Caco-2 (cell line): ENCODE results near the gene HBA2. TPM values are rescaled to one million over a fixed set of nuclear protein-coding genes. Genes with fewer than 3 reads are reported as not detected.
"Not testable (repeated sequence)": the region's sequence is repeated elsewhere in the genome, so short reads cannot be mapped to it uniquely, and the experiment has no call there.

ENCODE experiments used
- BruUV-seq: library from RNA; stranded (reverse); fragments of 400-500 nt; replicated peaks from 2 replicates; lab custom pipeline; 2021; lab: Mats Ljungman, UMichigan
- CTCF ChIA-PET: fragments of 300-600 bp; sonication (Branson Sonifier 250); formaldehyde crosslinking; loops from one replicate; lab custom pipeline; 2022; ENCODE audit warnings: antibody characterized with exemption; lab: Charles Lee
- POLR2A ChIA-PET: fragments of 300-600 bp; sonication (Branson Sonifier 250); formaldehyde crosslinking; loops from one replicate; lab custom pipeline; 2022; ENCODE audit warnings: antibody characterized with exemption; lab: Charles Lee
- DNase-seq, 2 experiments: peaks; one replicate each; pipeline versions ENCODE4 v3.0.0 to v3.0.0-alpha.2; 2020 to 2022
- H3K27me3 ChIP-seq: replicated peaks from 2 replicates; pipeline ENCODE4 v1.6.0; 2011; ENCODE audit warnings: low read length; ENCODE audit not compliant: control insufficient read depth, insufficient read depth
- H3K36me3 ChIP-seq: 2 replicates; pipeline ENCODE4 v1.5.1; 2011; ENCODE audit warnings: low read length; ENCODE audit not compliant: control insufficient read depth, insufficient read depth
- H3K4me1 ChIP-seq: fragments of 250-450 bp; sonication (Bioruptor Pico); 2 replicates; pipeline ENCODE4 v1.5.1; 2020; ENCODE audit warnings: mild to moderate bottlenecking
- H3K4me3 ChIP-seq: 2 replicates; pipeline ENCODE4 v1.5.1; 2011; ENCODE audit warnings: low read depth, mild to moderate bottlenecking, control low read depth, low read length
- H3K9me3 ChIP-seq: fragments of 250-450 bp; sonication (Bioruptor Pico); 2 replicates; pipeline ENCODE4 v1.5.1; 2020; ENCODE audit warnings: mild to moderate bottlenecking, moderate library complexity
- H3K27ac Mint-ChIP-seq: one replicate; pipeline ENCODE4 v1.8.0; 2022; ENCODE audit warnings: mixed read lengths; ENCODE audit not compliant: unreplicated experiment
- H3K27me3 Mint-ChIP-seq: one replicate; pipeline ENCODE4 v1.8.0; 2022; ENCODE audit warnings: mixed read lengths; ENCODE audit not compliant: insufficient read depth, unreplicated experiment
- H3K36me3 Mint-ChIP-seq: one replicate; pipeline ENCODE4 v1.8.0; 2022; ENCODE audit warnings: mild to moderate bottlenecking, mixed read lengths; ENCODE audit not compliant: insufficient read depth, unreplicated experiment
- H3K4me1 Mint-ChIP-seq: one replicate; pipeline ENCODE4 v1.8.0; 2022; ENCODE audit warnings: low read depth, mixed read lengths; ENCODE audit not compliant: unreplicated experiment
- H3K4me3 Mint-ChIP-seq: one replicate; pipeline ENCODE4 v1.8.0; 2022; ENCODE audit warnings: mild to moderate bottlenecking, moderate library complexity, mixed read lengths; ENCODE audit not compliant: unreplicated experiment
- H3K9me3 Mint-ChIP-seq: one replicate; pipeline ENCODE4 v1.8.0; 2022; ENCODE audit warnings: mixed read lengths; ENCODE audit not compliant: unreplicated experiment
- intact Hi-C: fragments of 100-400 bp; cut with micrococcal nuclease; formaldehyde crosslinking; loops from one replicate; pipeline ENCODE4 v1.10.0; 2022; ENCODE audit not compliant: unreplicated experiment
- total RNA-seq: library from RNA; stranded (reverse); gene quantifications from 2 replicates; pipeline ENCODE4 v1.2.3, GENCODE V29; 2022
- TF ChIP-seq, protein P1 (sequence below), 2 experiments: fragments of 200-600 bp in 1 of 2; IDR thresholded peaks; 1 replicate in 1 of 2; 2 replicates in 1 of 2; pipeline versions ENCODE4 v1.5.1 to v1.8.0; 2011 to 2022; ENCODE audit warnings: antibody characterized with exemption in 1 of 2, control low read depth in 1 of 2, inconsistent platforms in 1 of 2, low read depth in 1 of 2, low read length in 1 of 2, mild to moderate bottlenecking in 1 of 2, moderate library complexity in 1 of 2; ENCODE audit not compliant: insufficient read depth in 1 of 2, severe bottlenecking in 1 of 2, unreplicated experiment in 1 of 2

Gene HBA2
- total RNA-seq, 1 experiment from 2014 or later, result 2.1 TPM

GRCh38 chr16:162271-162991 lies 10.2 kb upstream of the HBA2 start:
- no peaks in the 10 kb centered on the region for H3K36me3 ChIP-seq
- TF ChIP-seq, protein P1, sequence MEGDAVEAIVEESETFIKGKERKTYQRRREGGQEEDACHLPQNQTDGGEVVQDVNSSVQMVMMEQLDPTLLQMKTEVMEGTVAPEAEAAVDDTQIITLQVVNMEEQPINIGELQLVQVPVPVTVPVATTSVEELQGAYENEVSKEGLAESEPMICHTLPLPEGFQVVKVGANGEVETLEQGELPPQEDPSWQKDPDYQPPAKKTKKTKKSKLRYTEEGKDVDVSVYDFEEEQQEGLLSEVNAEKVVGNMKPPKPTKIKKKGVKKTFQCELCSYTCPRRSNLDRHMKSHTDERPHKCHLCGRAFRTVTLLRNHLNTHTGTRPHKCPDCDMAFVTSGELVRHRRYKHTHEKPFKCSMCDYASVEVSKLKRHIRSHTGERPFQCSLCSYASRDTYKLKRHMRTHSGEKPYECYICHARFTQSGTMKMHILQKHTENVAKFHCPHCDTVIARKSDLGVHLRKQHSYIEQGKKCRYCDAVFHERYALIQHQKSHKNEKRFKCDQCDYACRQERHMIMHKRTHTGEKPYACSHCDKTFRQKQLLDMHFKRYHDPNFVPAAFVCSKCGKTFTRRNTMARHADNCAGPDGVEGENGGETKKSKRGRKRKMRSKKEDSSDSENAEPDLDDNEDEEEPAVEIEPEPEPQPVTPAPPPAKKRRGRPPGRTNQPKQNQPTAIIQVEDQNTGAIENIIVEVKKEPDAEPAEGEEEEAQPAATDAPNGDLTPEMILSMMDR (IDR thresholded peaks at IDR 0.05; ENCODE audit: insufficient read depth in 1 of 2, low read depth in 1 of 2, low read length in 1 of 2, severe bottlenecking in 1 of 2, unreplicated experiment in 1 of 2), result no peak

DNA sequence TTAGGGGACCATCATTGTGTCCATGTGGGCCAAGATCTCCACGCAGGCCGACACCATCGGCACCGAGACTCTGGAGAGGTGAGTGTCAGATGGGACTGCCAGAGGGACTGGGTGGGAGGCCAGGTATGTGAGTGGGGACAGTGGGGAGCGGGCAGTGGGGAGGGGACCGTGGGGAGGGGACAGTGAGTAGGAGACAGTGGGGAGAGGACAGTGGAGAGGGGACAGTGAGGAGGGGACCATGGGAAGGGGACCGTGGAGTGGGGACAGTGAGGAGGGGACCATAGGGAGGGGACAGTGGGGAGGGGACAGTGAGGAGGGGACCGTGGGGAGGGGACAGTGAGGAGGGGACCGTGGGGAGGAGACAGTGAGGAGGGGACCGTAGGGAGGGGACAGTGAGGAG lies 9.5 kb upstream of the HBA2 start:
- DNase-seq, H3K4me3 ChIP-seq, H3K4me3 Mint-ChIP-seq, H3K9me3 ChIP-seq, H3K27me3 ChIP-seq, H3K36me3 Mint-ChIP-seq, H3K27ac Mint-ChIP-seq, POLR2A ChIA-PET, H3K9me3 Mint-ChIP-seq, BruUV-seq, H3K27me3 Mint-ChIP-seq, H3K4me1 ChIP-seq, CTCF ChIA-PET, intact Hi-C loops, H3K36me3 ChIP-seq: not testable (repeated sequence)
- H3K4me1 Mint-ChIP-seq, result peaks cover 10% of the 10 kb centered on the region

More at GRCh38 chr16:162271-162991, 10.2 kb upstream of the HBA2 start:
- no peaks in the 10 kb centered on the region for H3K9me3 ChIP-seq
- no peak for DNase-seq
- no peaks in the 10 kb centered on the region for H3K9me3 Mint-ChIP-seq
- no peak overlapping the region for H3K27ac Mint-ChIP-seq
- H3K27me3 Mint-ChIP-seq, result peaks cover 12% of the 10 kb centered on the region
- H3K36me3 Mint-ChIP-seq, result no peaks in the 10 kb centered on the region
- H3K27me3 ChIP-seq, result no peaks in the 10 kb centered on the region; the same call in 1 of the 2 replicates
- peaks cover 10% of the 10 kb centered on the region for H3K4me1 Mint-ChIP-seq
- intact Hi-C loops, result no loop called here
- POLR2A ChIA-PET, result no interaction called here
- no TSS peak for BruUV-seq
- no peak overlapping the region for H3K4me3 ChIP-seq
- H3K4me3 Mint-ChIP-seq, result no peak overlapping the region
- H3K4me1 ChIP-seq, result no peaks in the 10 kb centered on the region
- CTCF ChIA-PET, result no interaction called here

DNA sequence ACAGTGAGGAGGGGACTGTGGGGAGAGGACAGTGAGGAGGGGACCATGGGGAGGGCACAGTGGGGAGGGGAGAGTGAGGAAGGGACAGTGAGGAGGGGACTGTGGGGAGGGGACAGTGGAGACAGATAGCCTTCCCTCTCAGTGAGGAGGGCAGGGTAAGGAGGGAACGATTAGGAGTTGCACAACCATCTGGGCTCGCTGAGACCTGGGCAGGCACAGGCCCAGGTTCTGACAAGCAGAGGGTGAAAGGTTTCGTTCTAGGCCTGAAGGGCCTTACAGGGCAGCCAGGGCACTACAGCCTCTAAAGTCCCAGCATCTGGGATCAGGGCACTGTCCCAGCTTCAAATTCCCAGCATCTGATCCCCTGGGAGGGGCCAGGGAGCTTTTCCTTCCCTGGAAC lies 9.0 kb upstream of the HBA2 start:
- H3K36me3 ChIP-seq, H3K27me3 ChIP-seq, H3K27ac Mint-ChIP-seq, CTCF ChIA-PET, H3K4me3 Mint-ChIP-seq, BruUV-seq, intact Hi-C loops, H3K9me3 ChIP-seq, H3K27me3 Mint-ChIP-seq, H3K4me3 ChIP-seq, H3K4me1 ChIP-seq, H3K9me3 Mint-ChIP-seq, H3K36me3 Mint-ChIP-seq, POLR2A ChIA-PET, DNase-seq: not testable (repeated sequence)
- peaks cover 10% of the 10 kb centered on the region for H3K4me1 Mint-ChIP-seq

DNA sequence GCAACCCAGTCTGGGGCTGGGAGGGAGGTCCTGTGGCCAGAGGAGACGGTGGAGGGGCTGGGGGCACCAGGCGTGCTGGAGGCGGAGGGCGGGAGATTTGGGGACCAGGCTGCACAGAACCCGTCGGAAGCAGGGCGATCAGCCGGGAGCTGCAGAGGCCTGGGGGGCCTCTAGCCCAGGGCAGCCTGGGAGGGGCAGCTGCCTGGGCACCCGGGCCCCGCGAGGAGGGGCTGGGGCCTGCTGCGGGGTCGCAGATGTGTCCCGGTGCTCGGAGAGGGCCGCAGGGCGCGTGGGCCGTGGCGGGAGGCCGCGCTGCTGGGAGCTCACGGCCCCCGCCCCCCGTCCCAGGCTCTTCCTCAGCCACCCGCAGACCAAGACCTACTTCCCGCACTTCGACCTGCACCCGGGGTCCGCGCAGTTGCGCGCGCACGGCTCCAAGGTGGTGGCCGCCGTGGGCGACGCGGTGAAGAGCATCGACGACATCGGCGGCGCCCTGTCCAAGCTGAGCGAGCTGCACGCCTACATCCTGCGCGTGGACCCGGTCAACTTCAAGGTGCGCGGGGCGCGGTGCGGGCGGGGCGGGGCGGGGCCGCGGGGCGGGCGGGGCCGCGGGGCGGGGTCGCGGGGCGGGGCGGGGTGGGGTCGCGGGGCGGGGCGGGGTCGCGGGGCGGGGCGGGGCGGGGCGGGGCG lies 8.4 kb upstream of the HBA2 start:
- H3K27ac Mint-ChIP-seq, POLR2A ChIA-PET, H3K27me3 ChIP-seq, H3K4me3 Mint-ChIP-seq, H3K36me3 ChIP-seq, H3K4me1 Mint-ChIP-seq, DNase-seq, H3K4me3 ChIP-seq, H3K27me3 Mint-ChIP-seq, intact Hi-C loops, H3K4me1 ChIP-seq, H3K9me3 Mint-ChIP-seq, BruUV-seq, H3K36me3 Mint-ChIP-seq, CTCF ChIA-PET, H3K9me3 ChIP-seq: not testable (repeated sequence)
